SK-N-SH (cell line): ENCODE data around the gene RRH. TPM values are rescaled to one million over a fixed set of nuclear protein-coding genes. Genes with fewer than 3 reads are reported as not detected.

ENCODE experiments used
- CTCF ChIA-PET: fragments of 300-600, 350-600 bp; formaldehyde crosslinking; extraction: SDS; loops from one replicate; lab custom pipeline; 2021; lab: Yijun Ruan, JAX
- POLR2A ChIA-PET: fragments of 350-600 bp; sonication (Branson Sonifier 250); formaldehyde crosslinking; extraction: SDS; loops from one replicate; lab custom pipeline; 2020; ENCODE audit warnings: antibody characterized with exemption, inconsistent platforms; lab: Yijun Ruan, JAX
- DNase-seq: peaks from one replicate; pipeline ENCODE4 v3.0.0; 2012
- H2AFZ ChIP-seq: fragments of 200-600 bp; sonication (generic); 2 replicates; pipeline ENCODE4 v1.8.1; 2016; ENCODE audit warnings: antibody characterized with exemption, mild to moderate bottlenecking, low read depth
- H3F3A ChIP-seq: fragments of 200-600 bp; sonication (generic); replicated peaks from 2 replicates; pipeline ENCODE3; 2016; ENCODE audit warnings: antibody characterized with exemption, mild to moderate bottlenecking; ENCODE audit not compliant: insufficient read depth
- H3K27ac ChIP-seq, 2 experiments: fragments of 200-500 bp in 1 of 2; fragments of 200-600 bp in 1 of 2; sonication (Bioruptor generic) in 1 of 2; sonication (generic), shearing (Covaris generic) in 1 of 2; 2 replicates each; pipeline versions ENCODE4 v1.5.1 to v1.6.1; 2014 to 2016; ENCODE audit warnings: low read depth in 2 of 2, inconsistent platforms in 1 of 2, low read length in 1 of 2, mild to moderate bottlenecking in 1 of 2, mixed read lengths in 1 of 2
- H3K27me3 ChIP-seq: fragments of 200-600 bp; sonication (generic), shearing (Covaris generic); 2 replicates; pipeline ENCODE4 v1.6.1; 2016; ENCODE audit warnings: mixed run types; ENCODE audit not compliant: insufficient read depth
- H3K36me3 ChIP-seq, 2 experiments: fragments of 200-500 bp in 1 of 2; fragments of 200-600 bp in 1 of 2; sonication (Bioruptor generic) in 1 of 2; sonication (generic) in 1 of 2; replicated peaks in 1 of 2; 2 replicates each; pipeline versions ENCODE3 to v1.5.1; 2014 to 2016; ENCODE audit warnings: low read length in 1 of 2, mild to moderate bottlenecking in 1 of 2; ENCODE audit not compliant: insufficient read depth in 2 of 2, control insufficient read depth in 1 of 2
- H3K4me1 ChIP-seq, 2 experiments: fragments of 200-500 bp in 1 of 2; fragments of 200-600 bp in 1 of 2; sonication (Bioruptor generic) in 1 of 2; sonication (generic), shearing (Covaris generic) in 1 of 2; 2 replicates each; pipeline versions ENCODE4 v1.5.1 to v1.6.1; 2014 to 2016; ENCODE audit warnings: low read depth in 1 of 2, low read length in 1 of 2, mixed run types in 1 of 2; ENCODE audit not compliant: insufficient read depth in 2 of 2, control insufficient read depth in 1 of 2
- H3K4me2 ChIP-seq: fragments of 200-600 bp; sonication (generic), shearing (Covaris generic); 2 replicates; pipeline ENCODE4 v1.6.1; 2017; ENCODE audit warnings: mixed run types
- H3K4me3 ChIP-seq, 2 experiments: fragments of 200-500 bp in 1 of 2; fragments of 200-600 bp in 1 of 2; sonication (Bioruptor generic) in 1 of 2; sonication (generic), shearing (Covaris generic) in 1 of 2; 2 replicates each; pipeline versions ENCODE4 v1.5.1 to v1.8.1; 2014 to 2016; ENCODE audit warnings: low read depth in 2 of 2, inconsistent platforms in 1 of 2, low read length in 1 of 2, mild to moderate bottlenecking in 1 of 2, mixed read lengths in 1 of 2, moderate library complexity in 1 of 2
- H3K79me2 ChIP-seq: fragments of 200-600 bp; sonication (generic); 2 replicates; pipeline ENCODE4 v1.8.1; 2017; ENCODE audit warnings: mild to moderate bottlenecking; ENCODE audit not compliant: insufficient read depth
- H3K9ac ChIP-seq: fragments of 200-600 bp; sonication (generic); 2 replicates; pipeline ENCODE4 v1.6.1; 2017; ENCODE audit warnings: mixed run types
- H3K9me2 ChIP-seq: fragments of 200-600 bp; sonication (generic); 2 replicates; pipeline ENCODE4 v1.6.1; 2017; ENCODE audit warnings: mixed run types
- H3K9me3 ChIP-seq: fragments of 200-600 bp; sonication (generic); 2 replicates; pipeline ENCODE4 v1.6.1; 2017; ENCODE audit warnings: mixed run types, mild to moderate bottlenecking, moderate library complexity
- H4K20me1 ChIP-seq: fragments of 200-600 bp; sonication (generic); 2 replicates; pipeline ENCODE4 v1.6.1; 2017; ENCODE audit warnings: mild to moderate bottlenecking, mixed run types; ENCODE audit not compliant: insufficient read depth
- CHD2 ChIP-seq: fragments of 150-350 bp; IDR thresholded peaks from 2 replicates; pipeline ENCODE4 v1.6.1; 2018; ENCODE audit warnings: low read length; ENCODE audit not compliant: partially characterized antibody
- CTCF ChIP-seq: fragments of 200-600 bp; sonication (generic); IDR thresholded peaks from 2 replicates; pipeline ENCODE4 v1.6.1; 2017; ENCODE audit warnings: antibody characterized with exemption, mild to moderate bottlenecking, moderate library complexity
- ELF1 ChIP-seq: IDR thresholded peaks from 2 replicates; pipeline ENCODE4 v1.4.0; 2012
- EP300 ChIP-seq, 2 experiments: IDR thresholded peaks; 2 replicates each; pipeline versions ENCODE4 v1.4.0 to v1.6.1; 2012; ENCODE audit warnings: borderline replicate concordance in 1 of 2, low read depth in 1 of 2, low read length in 1 of 2
- FOXJ3 ChIP-seq: sonication (generic); formaldehyde crosslinking; IDR thresholded peaks from 2 replicates; pipeline ENCODE4 v1.5.1; 2020; ENCODE audit warnings: mild to moderate bottlenecking, missing genetic modification reagents
- FOXM1 ChIP-seq: IDR thresholded peaks from 2 replicates; pipeline ENCODE4 v1.4.0; 2012; ENCODE audit warnings: low read depth, mild to moderate bottlenecking
- IRF3 ChIP-seq: fragments of 150-350 bp; IDR thresholded peaks from 2 replicates; pipeline ENCODE4 v1.6.1; 2016; ENCODE audit warnings: mild to moderate bottlenecking, low read depth, low read length
- JUND ChIP-seq: IDR thresholded peaks from 2 replicates; pipeline ENCODE4 v1.4.0; 2012
- MAX ChIP-seq: IDR thresholded peaks from 2 replicates; pipeline ENCODE4 v1.4.0; 2012; ENCODE audit warnings: low read depth
- NFIC ChIP-seq: IDR thresholded peaks from 2 replicates; pipeline ENCODE4 v1.4.0; 2012; ENCODE audit warnings: borderline replicate concordance
- RCOR1 ChIP-seq: fragments of 150-350 bp; IDR thresholded peaks from 2 replicates; pipeline ENCODE4 v1.6.1; 2017; ENCODE audit warnings: antibody characterized with exemption, low read length
- RFX5 ChIP-seq: IDR thresholded peaks from 2 replicates; pipeline ENCODE4 v1.6.1; 2012; ENCODE audit warnings: mild to moderate bottlenecking, improper control_type of control experiment, low read length
- RXRA ChIP-seq: IDR thresholded peaks from 2 replicates; pipeline ENCODE4 v1.4.0; 2012; ENCODE audit warnings: low read depth, mild to moderate bottlenecking, borderline replicate concordance
- SIN3A ChIP-seq: IDR thresholded peaks from 2 replicates; pipeline ENCODE4 v1.6.1; 2012; ENCODE audit warnings: low read depth, mild to moderate bottlenecking, low read length, moderate library complexity, borderline replicate concordance
- SMC3 ChIP-seq: IDR thresholded peaks from 2 replicates; pipeline ENCODE4 v1.6.1; 2012; ENCODE audit warnings: low read depth, low read length, improper control_type of control experiment
- TAF1 ChIP-seq: IDR thresholded peaks from 2 replicates; pipeline ENCODE4 v1.6.1; 2012; ENCODE audit warnings: low read depth, mild to moderate bottlenecking, low read length, moderate library complexity, borderline replicate concordance
- TEAD4 ChIP-seq: IDR thresholded peaks from 2 replicates; pipeline ENCODE4 v1.4.0; 2012; ENCODE audit warnings: mild to moderate bottlenecking, borderline replicate concordance; ENCODE audit not compliant: insufficient read depth
- ZBTB33 ChIP-seq: IDR thresholded peaks from 2 replicates; pipeline ENCODE4 v1.4.0; 2012; ENCODE audit warnings: low read depth, borderline replicate concordance
- WGBS: methylation state at CpG from one replicate; pipeline ENCODE4 v1.1.6; 2017; ENCODE audit warnings: low lambda C conversion rate; 5-methylcytosine and 5-hydroxymethylcytosine counted together
- polyA plus RNA-seq, 3 experiments: library from polyadenylated mRNA; depleted of rRNA; stranded (reverse); fragments of >200 nt; gene quantifications; 2 replicates each; pipeline ENCODE4 v1.2.3, GENCODE V29; 2012

RRH gene
- polyA plus RNA-seq, 1 of the 3 experiments (the other 2 are of a cell fraction): 0.05 TPM

GRCh38 chr4:109872950-109873656 lies 45.3 kb downstream of the RRH start:
- Histone ChIP-seq H3K9me2 (no peaks in the 10 kb centered on the region), H3K36me3 (no peaks in the 10 kb centered on the region), H3K9ac (no peak overlapping the region), H4K20me1 (no peaks in the 10 kb centered on the region), H3K4me2 (no peak overlapping the region), H3K27ac (no peak overlapping the region), H3K4me1 (no peaks in the 10 kb centered on the region), H3K4me3 (no peak overlapping the region), H3K79me2 (no peaks in the 10 kb centered on the region), H3K9me3 (no peaks in the 10 kb centered on the region), H2AFZ (no peak overlapping the region), H3F3A (no peaks in the 10 kb centered on the region), H3K27me3 (no peaks in the 10 kb centered on the region)
- ChIA-PET CTCF (no interaction called here), POLR2A (no interaction called here)
- TF ChIP-seq CHD2 (no peak), ELF1 (no peak), TEAD4 (no peak), ZBTB33 (no peak), IRF3 (no peak), SMC3 (no peak), SIN3A (no peak), RCOR1 (no peak), MAX (no peak)
- WGBS: 45% methylated on average over 4 of the region's 6 CpGs
- no peak for DNase-seq

- no peaks in the 10 kb centered on the region for H3K79me2 ChIP-seq
- no peak overlapping the region for H3K27ac ChIP-seq
- no peaks in the 10 kb centered on the region for H4K20me1 ChIP-seq
- no peak for DNase-seq
- H3K9me2 ChIP-seq: no peaks in the 10 kb centered on the region
- no peak overlapping the region for H3K4me2 ChIP-seq
- 0 out of 2 replicates have a peak, but pooled peaks cover 2% of the 10 kb centered on the region for H3K27me3 ChIP-seq
- no peak overlapping the region for H3K4me3 ChIP-seq
- H3F3A ChIP-seq: no peaks in the 10 kb centered on the region
- no peaks in the 10 kb centered on the region for H3K36me3 ChIP-seq
- no peaks in the 10 kb centered on the region for H3K4me1 ChIP-seq
- H2AFZ ChIP-seq: no peak overlapping the region
- TF ChIP-seq JUND: no peak
- TF ChIP-seq FOXJ3 (CRISPR knock-in tag): no peak
- TF ChIP-seq FOXM1: no peak
- TF ChIP-seq TEAD4: no peak
- TF ChIP-seq SMC3: no peak
- no peak for TF ChIP-seq CTCF
- TF ChIP-seq ELF1: no peak
- TF ChIP-seq TAF1: no peak
- no peak for TF ChIP-seq RFX5
- TF ChIP-seq NFIC: no peak
- no peak for TF ChIP-seq RXRA
- TF ChIP-seq EP300 (IDR thresholded peaks at IDR 0.05; ENCODE audit: borderline replicate concordance in 1 of 2, low read depth in 1 of 2, low read length in 1 of 2): no peak
- ChIA-PET POLR2A (no interaction called here), CTCF (interaction anchor here (1.3 kb wide), 1 partner anchor 468 kb away, joined by 4 read pairs; no protein-coding TSS in a partner anchor)
- H3K9ac ChIP-seq: no peak overlapping the region
- WGBS: 8% methylated on average over 11 of the region's 11 CpGs
- no peaks in the 10 kb centered on the region for H3K9me3 ChIP-seq
Observed at GRCh38 chr4:109873791-109874514, 46.2 kb downstream of the RRH start.
